Measurements from ENCODE around the gene ALDH1A1. TPM values are rescaled to one million over a fixed set of nuclear protein-coding genes. Genes with fewer than 3 reads are reported as not detected.

ALDH1A1 gene
- total RNA-seq, 4 donors from 2014 or later, result 66.4 to 97.5 (median 82.3) TPM

- intact Hi-C loops (cut with DNase I), result no loop called here
- Histone ChIP-seq H3K9me3 (no peaks in the 10 kb centered on the region), H3K27me3 (no peaks in the 10 kb centered on the region), H3K4me1 (peaks cover 8 to 15% (median 12%) of the 10 kb centered on the region in 4 donors), H3K4me3 (no peak overlapping the region), H3K27ac (replicated peaks in 1 of 4) (peak overlapping the region in 2 of 4 donors; percentile 1 to 11), H3K36me3 (no peaks in the 10 kb centered on the region)
- WGBS, result 90% methylated on average over 6 of the region's 6 CpGs
- DNase-seq (ENCODE audit: extremely low spot score), result no peak
- no peak for TF ChIP-seq POLR2A (IDR thresholded peaks at IDR 0.05; ENCODE audit: low read depth)
- no peak for TF ChIP-seq POLR2AphosphoS5 (IDR thresholded peaks at IDR 0.05)
- no peak for TF ChIP-seq EP300 (IDR thresholded peaks at IDR 0.05)
- TF ChIP-seq CTCF (IDR thresholded peaks at IDR 0.05), result no peak
Observed at GRCh38 chr9:72882117-72882775, 70.6 kb downstream of the ALDH1A1 start.

- DNase-seq (ENCODE audit: extremely low spot score), result no peak
- Histone ChIP-seq H3K27ac (replicated peaks in 1 of 4) (no peak overlapping the region), H3K4me1 (peaks cover 8 to 15% (median 12%) of the 10 kb centered on the region in 4 donors), H3K9me3 (no peaks in the 10 kb centered on the region), H3K4me3 (no peak overlapping the region), H3K27me3 (no peaks in the 10 kb centered on the region), H3K36me3 (no peaks in the 10 kb centered on the region)
- no peak for TF ChIP-seq EP300 (IDR thresholded peaks at IDR 0.05)
- no peak for TF ChIP-seq POLR2A (IDR thresholded peaks at IDR 0.05; ENCODE audit: low read depth)
- no peak for TF ChIP-seq CTCF (IDR thresholded peaks at IDR 0.05)
- no peak for TF ChIP-seq POLR2AphosphoS5 (IDR thresholded peaks at IDR 0.05)
- 78% methylated on average over 2 of the region's 2 CpGs for WGBS
- intact Hi-C loops (cut with DNase I), result no loop called here
Observed at GRCh38 chr9:72880821-72881220, 72.0 kb downstream of the ALDH1A1 start.

- no peak for TF ChIP-seq POLR2A (IDR thresholded peaks at IDR 0.05; ENCODE audit: low read depth)
- TF ChIP-seq POLR2AphosphoS5 (IDR thresholded peaks at IDR 0.05), result no peak
- TF ChIP-seq CTCF (IDR thresholded peaks at IDR 0.05), result no peak
- no peak for TF ChIP-seq EP300 (IDR thresholded peaks at IDR 0.05)
- no peak for DNase-seq (ENCODE audit: extremely low spot score)
- no peaks in the 10 kb centered on the region for H3K27me3 ChIP-seq
- H3K4me3 ChIP-seq, result no peak overlapping the region
- no peak overlapping the region for H3K27ac ChIP-seq (replicated peaks in 1 of 4)
- intact Hi-C loops (cut with DNase I), result no loop called here
- H3K36me3 ChIP-seq, result no peaks in the 10 kb centered on the region
- H3K4me1 ChIP-seq, result peaks cover 15 to 31% (median 28%) of the 10 kb centered on the region in 4 donors
- H3K9me3 ChIP-seq, result no peaks in the 10 kb centered on the region
Observed at GRCh38 chr9:72875221-72875620, 77.6 kb downstream of the ALDH1A1 start.

- no peak for TF ChIP-seq CTCF (IDR thresholded peaks at IDR 0.05)
- no peak for TF ChIP-seq POLR2A (IDR thresholded peaks at IDR 0.05; ENCODE audit: low read depth)
- TF ChIP-seq EP300 (IDR thresholded peaks at IDR 0.05), result no peak
- no peak for TF ChIP-seq POLR2AphosphoS5 (IDR thresholded peaks at IDR 0.05)
- WGBS, result 95% methylated on average over 2 of the region's 2 CpGs
- intact Hi-C loops (cut with DNase I), result loop anchor here (5.0 kb wide), 2 partner anchors 148 to 208 kb away; no protein-coding TSS in a partner anchor
- Histone ChIP-seq H3K27ac (replicated peaks in 1 of 4) (no peak overlapping the region), H3K4me3 (no peak overlapping the region), H3K36me3 (no peaks in the 10 kb centered on the region), H3K27me3 (no peaks in the 10 kb centered on the region), H3K4me1 (peaks cover 15 to 31% (median 28%) of the 10 kb centered on the region in 4 donors), H3K9me3 (no peaks in the 10 kb centered on the region)
- DNase-seq (ENCODE audit: extremely low spot score), result no peak
Observed at GRCh38 chr9:72874344-72874743, 78.5 kb downstream of the ALDH1A1 start.
